ENCODE results near the gene SPTBN1. TPM values are rescaled to one million over a fixed set of nuclear protein-coding genes. Genes with fewer than 3 reads are reported as not detected.

The SPTBN1 gene
- total and polyA plus RNA-seq, 2 of the 13 experiments (the other 11 are each of a cell fraction or from before 2014, with no cell fraction given), result 123 to 299 TPM

DNA sequence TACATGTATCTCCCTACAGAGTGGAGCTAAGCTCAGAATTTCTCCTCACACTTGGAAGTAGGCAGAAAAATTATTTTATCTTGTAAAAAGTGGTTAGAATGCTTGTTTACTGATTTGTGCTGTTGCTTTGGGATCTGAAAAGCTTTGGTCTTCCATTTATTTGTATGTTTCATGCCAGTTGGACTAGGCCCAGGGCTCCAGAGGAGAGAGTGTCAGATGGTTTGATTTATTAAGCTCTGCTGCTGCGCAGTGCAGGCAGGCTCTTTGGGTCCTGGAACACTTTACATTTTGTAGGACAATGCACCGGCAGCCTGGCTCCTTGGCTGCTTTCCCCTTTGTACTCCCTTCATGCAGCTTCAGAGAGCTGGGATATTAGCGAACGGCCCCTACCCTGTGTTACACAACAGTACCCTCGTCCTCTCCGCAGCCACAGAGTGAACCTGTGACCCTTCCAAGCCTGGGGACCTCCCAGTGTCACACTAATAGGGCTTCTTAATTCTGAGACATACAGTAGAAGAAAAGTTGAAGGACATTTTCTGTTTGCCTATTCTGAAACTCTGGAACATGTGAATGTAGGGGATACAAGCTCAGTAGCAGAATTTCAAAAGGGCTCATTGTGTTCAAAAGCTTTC, 210.6 kb downstream of the SPTBN1 start (continued):
- TF ChIP-seq, protein P1, sequence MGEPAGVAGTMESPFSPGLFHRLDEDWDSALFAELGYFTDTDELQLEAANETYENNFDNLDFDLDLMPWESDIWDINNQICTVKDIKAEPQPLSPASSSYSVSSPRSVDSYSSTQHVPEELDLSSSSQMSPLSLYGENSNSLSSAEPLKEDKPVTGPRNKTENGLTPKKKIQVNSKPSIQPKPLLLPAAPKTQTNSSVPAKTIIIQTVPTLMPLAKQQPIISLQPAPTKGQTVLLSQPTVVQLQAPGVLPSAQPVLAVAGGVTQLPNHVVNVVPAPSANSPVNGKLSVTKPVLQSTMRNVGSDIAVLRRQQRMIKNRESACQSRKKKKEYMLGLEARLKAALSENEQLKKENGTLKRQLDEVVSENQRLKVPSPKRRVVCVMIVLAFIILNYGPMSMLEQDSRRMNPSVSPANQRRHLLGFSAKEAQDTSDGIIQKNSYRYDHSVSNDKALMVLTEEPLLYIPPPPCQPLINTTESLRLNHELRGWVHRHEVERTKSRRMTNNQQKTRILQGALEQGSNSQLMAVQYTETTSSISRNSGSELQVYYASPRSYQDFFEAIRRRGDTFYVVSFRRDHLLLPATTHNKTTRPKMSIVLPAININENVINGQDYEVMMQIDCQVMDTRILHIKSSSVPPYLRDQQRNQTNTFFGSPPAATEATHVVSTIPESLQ (CRISPR knock-in tag; conservative IDR thresholded peaks at IDR 0.05), result no peak; the same call in 1 of the 2 replicates
- TF ChIP-seq, protein P2, sequence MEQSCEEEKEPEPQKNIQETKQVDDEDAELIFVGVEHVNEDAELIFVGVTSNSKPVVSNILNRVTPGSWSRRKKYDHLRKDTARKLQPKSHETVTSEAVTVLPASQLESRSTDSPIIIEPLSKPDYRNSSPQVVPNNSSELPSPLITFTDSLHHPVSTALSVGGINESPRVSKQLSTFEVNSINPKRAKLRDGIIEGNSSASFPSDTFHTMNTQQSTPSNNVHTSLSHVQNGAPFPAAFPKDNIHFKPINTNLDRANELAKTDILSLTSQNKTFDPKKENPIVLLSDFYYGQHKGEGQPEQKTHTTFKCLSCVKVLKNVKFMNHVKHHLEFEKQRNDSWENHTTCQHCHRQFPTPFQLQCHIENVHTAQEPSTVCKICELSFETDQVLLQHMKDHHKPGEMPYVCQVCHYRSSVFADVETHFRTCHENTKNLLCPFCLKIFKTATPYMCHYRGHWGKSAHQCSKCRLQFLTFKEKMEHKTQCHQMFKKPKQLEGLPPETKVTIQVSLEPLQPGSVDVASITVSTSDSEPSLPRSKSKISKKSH (CRISPR knock-in tag; IDR thresholded peaks at IDR 0.05; ENCODE audit: borderline replicate concordance), result 0 out of 2 replicates have a peak, but pooled peaks have one; percentile 26
- TF ChIP-seq MED8 (CRISPR knock-in tag; IDR thresholded peaks at IDR 0.05; ENCODE audit: insufficient replicate concordance), result no peak
- no peak for TF ChIP-seq ZEB1 (IDR thresholded peaks at IDR 0.05; ENCODE audit: insufficient replicate concordance, low read depth)
- TF ChIP-seq ZSCAN25 (CRISPR knock-in tag; IDR thresholded peaks at IDR 0.05), result no peak
- TF ChIP-seq, protein P3, sequence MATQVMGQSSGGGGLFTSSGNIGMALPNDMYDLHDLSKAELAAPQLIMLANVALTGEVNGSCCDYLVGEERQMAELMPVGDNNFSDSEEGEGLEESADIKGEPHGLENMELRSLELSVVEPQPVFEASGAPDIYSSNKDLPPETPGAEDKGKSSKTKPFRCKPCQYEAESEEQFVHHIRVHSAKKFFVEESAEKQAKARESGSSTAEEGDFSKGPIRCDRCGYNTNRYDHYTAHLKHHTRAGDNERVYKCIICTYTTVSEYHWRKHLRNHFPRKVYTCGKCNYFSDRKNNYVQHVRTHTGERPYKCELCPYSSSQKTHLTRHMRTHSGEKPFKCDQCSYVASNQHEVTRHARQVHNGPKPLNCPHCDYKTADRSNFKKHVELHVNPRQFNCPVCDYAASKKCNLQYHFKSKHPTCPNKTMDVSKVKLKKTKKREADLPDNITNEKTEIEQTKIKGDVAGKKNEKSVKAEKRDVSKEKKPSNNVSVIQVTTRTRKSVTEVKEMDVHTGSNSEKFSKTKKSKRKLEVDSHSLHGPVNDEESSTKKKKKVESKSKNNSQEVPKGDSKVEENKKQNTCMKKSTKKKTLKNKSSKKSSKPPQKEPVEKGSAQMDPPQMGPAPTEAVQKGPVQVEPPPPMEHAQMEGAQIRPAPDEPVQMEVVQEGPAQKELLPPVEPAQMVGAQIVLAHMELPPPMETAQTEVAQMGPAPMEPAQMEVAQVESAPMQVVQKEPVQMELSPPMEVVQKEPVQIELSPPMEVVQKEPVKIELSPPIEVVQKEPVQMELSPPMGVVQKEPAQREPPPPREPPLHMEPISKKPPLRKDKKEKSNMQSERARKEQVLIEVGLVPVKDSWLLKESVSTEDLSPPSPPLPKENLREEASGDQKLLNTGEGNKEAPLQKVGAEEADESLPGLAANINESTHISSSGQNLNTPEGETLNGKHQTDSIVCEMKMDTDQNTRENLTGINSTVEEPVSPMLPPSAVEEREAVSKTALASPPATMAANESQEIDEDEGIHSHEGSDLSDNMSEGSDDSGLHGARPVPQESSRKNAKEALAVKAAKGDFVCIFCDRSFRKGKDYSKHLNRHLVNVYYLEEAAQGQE (IDR thresholded peaks at IDR 0.05; ENCODE audit: borderline replicate concordance in 1 of 2, low read depth in 1 of 2, low read length in 2 of 2), result no peak
- TF ChIP-seq, protein P4, sequence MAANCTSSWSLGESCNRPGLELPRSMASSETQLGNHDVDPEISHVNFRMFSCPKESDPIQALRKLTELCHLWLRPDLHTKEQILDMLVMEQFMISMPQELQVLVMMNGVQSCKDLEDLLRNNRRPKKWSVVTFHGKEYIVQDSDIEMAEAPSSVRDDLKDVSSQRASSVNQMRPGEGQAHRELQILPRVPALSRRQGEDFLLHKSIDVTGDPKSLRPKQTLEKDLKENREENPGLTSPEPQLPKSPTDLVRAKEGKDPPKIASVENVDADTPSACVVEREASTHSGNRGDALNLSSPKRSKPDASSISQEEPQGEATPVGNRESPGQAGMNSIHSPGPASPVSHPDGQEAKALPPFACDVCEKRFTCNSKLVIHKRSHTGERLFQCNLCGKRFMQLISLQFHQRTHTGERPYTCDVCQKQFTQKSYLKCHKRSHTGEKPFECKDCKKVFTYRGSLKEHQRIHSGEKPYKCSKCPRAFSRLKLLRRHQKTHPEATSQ (CRISPR knock-in tag; IDR thresholded peaks at IDR 0.05; ENCODE audit: borderline replicate concordance), result peak; percentile 72; the same call in 1 of the 2 replicates
- 0 out of 2 replicates have a peak, but pooled peaks have one; percentile 34 for TF ChIP-seq CBFB (CRISPR knock-in tag; IDR thresholded peaks at IDR 0.05)
- TF ChIP-seq, protein P5, sequence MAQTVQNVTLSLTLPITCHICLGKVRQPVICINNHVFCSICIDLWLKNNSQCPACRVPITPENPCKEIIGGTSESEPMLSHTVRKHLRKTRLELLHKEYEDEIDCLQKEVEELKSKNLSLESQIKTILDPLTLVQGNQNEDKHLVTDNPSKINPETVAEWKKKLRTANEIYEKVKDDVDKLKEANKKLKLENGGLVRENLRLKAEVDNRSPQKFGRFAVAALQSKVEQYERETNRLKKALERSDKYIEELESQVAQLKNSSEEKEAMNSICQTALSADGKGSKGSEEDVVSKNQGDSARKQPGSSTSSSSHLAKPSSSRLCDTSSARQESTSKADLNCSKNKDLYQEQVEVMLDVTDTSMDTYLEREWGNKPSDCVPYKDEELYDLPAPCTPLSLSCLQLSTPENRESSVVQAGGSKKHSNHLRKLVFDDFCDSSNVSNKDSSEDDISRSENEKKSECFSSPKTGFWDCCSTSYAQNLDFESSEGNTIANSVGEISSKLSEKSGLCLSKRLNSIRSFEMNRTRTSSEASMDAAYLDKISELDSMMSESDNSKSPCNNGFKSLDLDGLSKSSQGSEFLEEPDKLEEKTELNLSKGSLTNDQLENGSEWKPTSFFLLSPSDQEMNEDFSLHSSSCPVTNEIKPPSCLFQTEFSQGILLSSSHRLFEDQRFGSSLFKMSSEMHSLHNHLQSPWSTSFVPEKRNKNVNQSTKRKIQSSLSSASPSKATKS (CRISPR knock-in tag; IDR thresholded peaks at IDR 0.05), result no peak
- no peak for TF ChIP-seq ATAD3A (CRISPR knock-in tag; IDR thresholded peaks at IDR 0.05)
- TF ChIP-seq AHR (CRISPR knock-in tag; IDR thresholded peaks at IDR 0.05), result no peak
- TF ChIP-seq ZBTB20 (CRISPR knock-in tag; IDR thresholded peaks at IDR 0.05; ENCODE audit: borderline replicate concordance, low read depth), result no peak
- TF ChIP-seq EED (CRISPR knock-in tag; IDR thresholded peaks at IDR 0.05), result no peak
- no peak for TF ChIP-seq SMYD3 (CRISPR knock-in tag; IDR thresholded peaks at IDR 0.05)
- no peak for TF ChIP-seq NFYB (CRISPR knock-in tag; IDR thresholded peaks at IDR 0.05)
- TF ChIP-seq SAFB2 (CRISPR knock-in tag; IDR thresholded peaks at IDR 0.05; ENCODE audit: borderline replicate concordance, low read depth), result no peak
- peak; percentile 35; the same call in 1 of the 2 replicates for TF ChIP-seq SPEN (CRISPR knock-in tag; IDR thresholded peaks at IDR 0.05; ENCODE audit: low read depth)
- peak; percentile 93 for TF ChIP-seq ZNF614 (CRISPR knock-in tag; IDR thresholded peaks at IDR 0.05; ENCODE audit: borderline replicate concordance)
